SK-N-SH (cell line): ENCODE measurements around the gene SPRR2D. TPM values are rescaled to one million over a fixed set of nuclear protein-coding genes. Genes with fewer than 3 reads are reported as not detected.
"Not testable (repeated sequence)": the region's sequence is repeated elsewhere in the genome, so short reads cannot be mapped to it uniquely, and the experiment has no call there.

Experiments
- CTCF ChIA-PET: fragments of 300-600, 350-600 bp; formaldehyde crosslinking; extraction: SDS; loops from one replicate; lab custom pipeline; 2021; lab: Yijun Ruan, JAX
- POLR2A ChIA-PET: fragments of 350-600 bp; sonication (Branson Sonifier 250); formaldehyde crosslinking; extraction: SDS; loops from one replicate; lab custom pipeline; 2020; ENCODE audit warnings: antibody characterized with exemption, inconsistent platforms; lab: Yijun Ruan, JAX
- DNase-seq: peaks from one replicate; pipeline ENCODE4 v3.0.0; 2012
- H2AFZ ChIP-seq: fragments of 200-600 bp; sonication (generic); 2 replicates; pipeline ENCODE4 v1.8.1; 2016; ENCODE audit warnings: antibody characterized with exemption, mild to moderate bottlenecking, low read depth
- H3F3A ChIP-seq: fragments of 200-600 bp; sonication (generic); replicated peaks from 2 replicates; pipeline ENCODE3; 2016; ENCODE audit warnings: antibody characterized with exemption, mild to moderate bottlenecking; ENCODE audit not compliant: insufficient read depth
- H3K27ac ChIP-seq, 2 experiments: fragments of 200-500 bp in 1 of 2; fragments of 200-600 bp in 1 of 2; sonication (Bioruptor generic) in 1 of 2; sonication (generic), shearing (Covaris generic) in 1 of 2; 2 replicates each; pipeline versions ENCODE4 v1.5.1 to v1.6.1; 2014 to 2016; ENCODE audit warnings: low read depth in 2 of 2, inconsistent platforms in 1 of 2, low read length in 1 of 2, mild to moderate bottlenecking in 1 of 2, mixed read lengths in 1 of 2
- H3K27me3 ChIP-seq: fragments of 200-600 bp; sonication (generic), shearing (Covaris generic); 2 replicates; pipeline ENCODE4 v1.6.1; 2016; ENCODE audit warnings: mixed run types; ENCODE audit not compliant: insufficient read depth
- H3K36me3 ChIP-seq, 2 experiments: fragments of 200-500 bp in 1 of 2; fragments of 200-600 bp in 1 of 2; sonication (Bioruptor generic) in 1 of 2; sonication (generic) in 1 of 2; replicated peaks in 1 of 2; 2 replicates each; pipeline versions ENCODE3 to v1.5.1; 2014 to 2016; ENCODE audit warnings: low read length in 1 of 2, mild to moderate bottlenecking in 1 of 2; ENCODE audit not compliant: insufficient read depth in 2 of 2, control insufficient read depth in 1 of 2
- H3K4me1 ChIP-seq, 2 experiments: fragments of 200-500 bp in 1 of 2; fragments of 200-600 bp in 1 of 2; sonication (Bioruptor generic) in 1 of 2; sonication (generic), shearing (Covaris generic) in 1 of 2; 2 replicates each; pipeline versions ENCODE4 v1.5.1 to v1.6.1; 2014 to 2016; ENCODE audit warnings: low read depth in 1 of 2, low read length in 1 of 2, mixed run types in 1 of 2; ENCODE audit not compliant: insufficient read depth in 2 of 2, control insufficient read depth in 1 of 2
- H3K4me2 ChIP-seq: fragments of 200-600 bp; sonication (generic), shearing (Covaris generic); 2 replicates; pipeline ENCODE4 v1.6.1; 2017; ENCODE audit warnings: mixed run types
- H3K4me3 ChIP-seq, 2 experiments: fragments of 200-500 bp in 1 of 2; fragments of 200-600 bp in 1 of 2; sonication (Bioruptor generic) in 1 of 2; sonication (generic), shearing (Covaris generic) in 1 of 2; 2 replicates each; pipeline versions ENCODE4 v1.5.1 to v1.8.1; 2014 to 2016; ENCODE audit warnings: low read depth in 2 of 2, inconsistent platforms in 1 of 2, low read length in 1 of 2, mild to moderate bottlenecking in 1 of 2, mixed read lengths in 1 of 2, moderate library complexity in 1 of 2
- H3K79me2 ChIP-seq: fragments of 200-600 bp; sonication (generic); 2 replicates; pipeline ENCODE4 v1.8.1; 2017; ENCODE audit warnings: mild to moderate bottlenecking; ENCODE audit not compliant: insufficient read depth
- H3K9ac ChIP-seq: fragments of 200-600 bp; sonication (generic); 2 replicates; pipeline ENCODE4 v1.6.1; 2017; ENCODE audit warnings: mixed run types
- H3K9me2 ChIP-seq: fragments of 200-600 bp; sonication (generic); 2 replicates; pipeline ENCODE4 v1.6.1; 2017; ENCODE audit warnings: mixed run types
- H3K9me3 ChIP-seq: fragments of 200-600 bp; sonication (generic); 2 replicates; pipeline ENCODE4 v1.6.1; 2017; ENCODE audit warnings: mixed run types, mild to moderate bottlenecking, moderate library complexity
- H4K20me1 ChIP-seq: fragments of 200-600 bp; sonication (generic); 2 replicates; pipeline ENCODE4 v1.6.1; 2017; ENCODE audit warnings: mild to moderate bottlenecking, mixed run types; ENCODE audit not compliant: insufficient read depth
- CHD2 ChIP-seq: fragments of 150-350 bp; IDR thresholded peaks from 2 replicates; pipeline ENCODE4 v1.6.1; 2018; ENCODE audit warnings: low read length; ENCODE audit not compliant: partially characterized antibody
- ELF1 ChIP-seq: IDR thresholded peaks from 2 replicates; pipeline ENCODE4 v1.4.0; 2012
- EZH2phosphoT487 ChIP-seq: fragments of 200-600 bp; sonication (generic); IDR thresholded peaks from 2 replicates; pipeline ENCODE4 v1.6.1; 2017; ENCODE audit warnings: low read depth, mixed run types, mild to moderate bottlenecking, antibody characterized with exemption, moderate library complexity, borderline replicate concordance
- JUND ChIP-seq: IDR thresholded peaks from 2 replicates; pipeline ENCODE4 v1.4.0; 2012
- NRF1 ChIP-seq: IDR thresholded peaks from 2 replicates; pipeline ENCODE4 v1.6.1; 2012; ENCODE audit warnings: low read depth, mild to moderate bottlenecking, low read length
- POLR2AphosphoS5 ChIP-seq: IDR thresholded peaks from 2 replicates; pipeline ENCODE4 v1.6.1; 2012; ENCODE audit warnings: low read depth, low read length
- TAF1 ChIP-seq: IDR thresholded peaks from 2 replicates; pipeline ENCODE4 v1.6.1; 2012; ENCODE audit warnings: low read depth, mild to moderate bottlenecking, low read length, moderate library complexity, borderline replicate concordance
- WGBS: methylation state at CpG from one replicate; pipeline ENCODE4 v1.1.6; 2017; ENCODE audit warnings: low lambda C conversion rate; 5-methylcytosine and 5-hydroxymethylcytosine counted together
- polyA plus RNA-seq, 3 experiments: library from polyadenylated mRNA; depleted of rRNA; stranded (reverse); fragments of >200 nt; gene quantifications; 2 replicates each; pipeline ENCODE4 v1.2.3, GENCODE V29; 2012
- TF ChIP-seq, protein P1 (sequence below): fragments of 150-350 bp; IDR thresholded peaks from 2 replicates; pipeline ENCODE4 v1.6.1; 2016; ENCODE audit warnings: mild to moderate bottlenecking, low read depth, low read length

The SPRR2D gene
- polyA plus RNA-seq, 1 of the 3 experiments (the other 2 are of a cell fraction) = not detected

DNA sequence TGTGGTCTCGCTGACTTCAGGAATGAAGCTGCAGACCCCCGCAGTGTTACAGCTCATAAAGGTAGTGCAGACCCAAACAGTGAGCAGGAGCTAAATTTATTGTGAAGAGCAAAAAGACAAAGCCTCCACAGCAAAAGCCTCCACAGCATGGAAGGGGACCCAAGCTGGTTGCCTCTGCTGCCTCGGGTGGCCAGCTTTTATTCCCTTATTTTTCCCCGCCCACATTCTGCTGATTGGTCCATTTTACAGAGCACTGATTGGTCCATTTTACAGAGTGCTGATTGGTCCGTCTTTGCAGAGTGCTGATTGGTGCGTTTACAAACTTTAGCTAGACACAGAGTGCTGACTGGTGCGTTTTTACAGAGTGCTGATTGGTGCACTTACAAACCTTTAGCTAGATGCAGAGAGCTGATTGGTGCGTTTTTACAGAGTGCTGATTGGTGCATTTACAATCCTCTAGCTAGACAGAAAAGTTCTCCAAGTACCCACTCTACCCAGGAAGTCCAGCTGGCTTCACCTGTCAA lies 29.6 kb downstream of the SPRR2D start:
- H3K27ac ChIP-seq, H3K9me2 ChIP-seq, H3K4me2 ChIP-seq, H4K20me1 ChIP-seq, H3K9ac ChIP-seq, H3K27me3 ChIP-seq, DNase-seq, H3K4me3 ChIP-seq, H3F3A ChIP-seq, H3K36me3 ChIP-seq, H3K4me1 ChIP-seq, H3K9me3 ChIP-seq, CTCF ChIA-PET, H3K79me2 ChIP-seq, POLR2A ChIA-PET, H2AFZ ChIP-seq: not testable (repeated sequence)
- 8% methylated on average over 8 of the region's 8 CpGs for WGBS

DNA sequence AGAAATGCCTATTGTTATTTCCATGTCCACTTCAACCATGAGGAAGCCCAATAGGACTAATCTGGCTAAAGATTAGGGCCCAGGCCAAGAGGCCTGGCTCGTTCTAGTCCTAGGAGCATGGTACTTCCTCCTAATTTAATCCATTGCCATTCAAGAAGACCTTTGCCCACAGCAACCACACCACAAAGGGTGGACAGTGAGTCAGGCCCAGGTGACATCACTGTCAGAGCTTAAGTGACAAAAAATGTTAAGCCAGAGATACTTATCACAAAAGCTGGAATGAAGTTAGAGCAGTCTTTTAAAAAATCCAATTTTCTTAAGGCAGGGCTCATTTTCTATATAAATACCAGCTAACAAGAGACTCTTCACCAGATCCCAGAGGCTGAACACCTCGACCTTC lies 39.5 kb downstream of the SPRR2D start, which contains the start of gene SPRR3:
TSS of gene SPRR3 (plus strand) at position 368 of the 400 bp plus-strand sequence. CDS start 1,272 bp downstream, outside the sequence.
- no peaks in the 10 kb centered on the region for H3K79me2 ChIP-seq
- 2% methylated on average over 2 of the region's 2 CpGs for WGBS
- no peaks in the 10 kb centered on the region; the same call in 1 of the 2 replicates for H3K27me3 ChIP-seq
- H3F3A ChIP-seq = no peaks in the 10 kb centered on the region
- no peaks in the 10 kb centered on the region for H3K4me1 ChIP-seq
- H3K27ac ChIP-seq = no peak within 1 kb of the TSS
- TF ChIP-seq NRF1 = no peak
- TF ChIP-seq POLR2AphosphoS5 = no peak
- TF ChIP-seq, all 33 proteins: peak for 0
- H3K36me3 ChIP-seq = no peaks in the 10 kb centered on the region
- POLR2A ChIA-PET = no interaction called here
- DNase-seq = no peak
- H3K9me2 ChIP-seq = no peaks in the 10 kb centered on the region
- CTCF ChIA-PET = no interaction called here
- no peak within 1 kb of the TSS for H3K9ac ChIP-seq
- H4K20me1 ChIP-seq = no peaks in the 10 kb centered on the region
- H3K9me3 ChIP-seq = no peaks in the 10 kb centered on the region
- H3K4me2 ChIP-seq = no peak within 1 kb of the TSS
- no peak within 1 kb of the TSS for H2AFZ ChIP-seq
- H3K4me3 ChIP-seq = no peak within 1 kb of the TSS

DNA sequence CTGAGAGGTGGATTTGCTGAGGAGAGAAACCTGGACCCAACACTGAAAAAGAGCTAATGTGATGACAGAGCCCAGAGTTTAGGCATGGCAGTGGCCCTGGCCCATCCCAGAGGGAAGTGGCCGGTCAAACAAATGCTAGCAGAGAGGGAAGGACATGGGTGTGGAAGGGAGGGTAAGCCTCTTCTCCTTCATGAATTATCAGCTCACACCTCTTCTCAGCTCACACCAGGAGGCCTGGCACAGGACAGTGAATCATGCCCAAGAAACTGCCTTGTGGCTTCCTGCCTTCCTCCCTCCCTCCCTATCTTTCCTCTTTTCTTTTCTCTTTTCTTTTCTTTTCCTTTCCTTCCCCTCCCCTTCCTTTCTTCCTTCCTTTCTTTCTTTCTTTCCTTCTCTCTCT lies 40.6 kb downstream of the SPRR2D start:
- ChIA-PET CTCF (no interaction called here), POLR2A (no interaction called here)
- Histone ChIP-seq H3K27me3 (no peaks in the 10 kb centered on the region; the same call in 1 of the 2 replicates), H3K79me2 (no peaks in the 10 kb centered on the region), H4K20me1 (no peaks in the 10 kb centered on the region), H3K9ac (no peak overlapping the region), H3K27ac (no peak overlapping the region), H3K9me2 (no peaks in the 10 kb centered on the region), H3K4me2 (no peak overlapping the region), H3K36me3 (no peaks in the 10 kb centered on the region), H3F3A (no peaks in the 10 kb centered on the region), H3K9me3 (no peaks in the 10 kb centered on the region), H2AFZ (no peak overlapping the region), H3K4me1 (no peaks in the 10 kb centered on the region), H3K4me3 (no peak overlapping the region)
- TF ChIP-seq CHD2 = no peak
- TF ChIP-seq JUND = no peak
- TF ChIP-seq ELF1 = no peak
- no peak for TF ChIP-seq TAF1
- TF ChIP-seq, protein P1, sequence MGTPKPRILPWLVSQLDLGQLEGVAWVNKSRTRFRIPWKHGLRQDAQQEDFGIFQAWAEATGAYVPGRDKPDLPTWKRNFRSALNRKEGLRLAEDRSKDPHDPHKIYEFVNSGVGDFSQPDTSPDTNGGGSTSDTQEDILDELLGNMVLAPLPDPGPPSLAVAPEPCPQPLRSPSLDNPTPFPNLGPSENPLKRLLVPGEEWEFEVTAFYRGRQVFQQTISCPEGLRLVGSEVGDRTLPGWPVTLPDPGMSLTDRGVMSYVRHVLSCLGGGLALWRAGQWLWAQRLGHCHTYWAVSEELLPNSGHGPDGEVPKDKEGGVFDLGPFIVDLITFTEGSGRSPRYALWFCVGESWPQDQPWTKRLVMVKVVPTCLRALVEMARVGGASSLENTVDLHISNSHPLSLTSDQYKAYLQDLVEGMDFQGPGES = no peak
- no peak for TF ChIP-seq EZH2phosphoT487
- WGBS = 64% methylated on average over 1 of the region's 1 CpG
- no peak for DNase-seq
